Measurements from ENCODE around the gene MYO1E. TPM values are rescaled to one million over a fixed set of nuclear protein-coding genes. Genes with fewer than 3 reads are reported as not detected.

Gene MYO1E
- total RNA-seq, 2 experiments from 2014 or later = 1.5 to 26.5 TPM

- no peak for DNase-seq (ENCODE audit: low spot score)
- Histone ChIP-seq H3K79me2 (ENCODE audit: insufficient read depth, low read depth, low read length) (no peaks in the 10 kb centered on the region), H3K9me3 (ENCODE audit: low read length) (no peaks in the 10 kb centered on the region), H4K20me1 (ENCODE audit: insufficient read depth, low read length) (no peaks in the 10 kb centered on the region), H3K4me2 (ENCODE audit: low read length) (no peak overlapping the region), H3K36me3 (ENCODE audit: insufficient read depth, low read length) (no peaks in the 10 kb centered on the region), H3K4me3 (ENCODE audit: low read depth, low read length, poor library complexity, severe bottlenecking) (no peak overlapping the region), H3K27ac (ENCODE audit: low read depth, low read length, poor library complexity, severe bottlenecking) (no peak overlapping the region), H3K4me1 (ENCODE audit: insufficient read depth, low read length, poor library complexity, severe bottlenecking) (peaks cover 26% of the 10 kb centered on the region), H2AFZ (ENCODE audit: low read length) (no peak overlapping the region), H3K9me2 (ENCODE audit: insufficient read depth, low read length) (no peaks in the 10 kb centered on the region)
- TF ChIP-seq CTCF (conservative IDR thresholded peaks at IDR 0.05; ENCODE audit: low read length) (no peak), EZH2phosphoT487 (IDR thresholded peaks at IDR 0.05; ENCODE audit: borderline replicate concordance, low read depth, low read length) (no peak)
- ChIA-PET POLR2A (interaction anchor here (0.7 kb wide), 1 partner anchor 8 kb away, joined by 3 read pairs; no protein-coding TSS in a partner anchor), CTCF (ENCODE audit: unreplicated experiment) (no interaction called here)
- intact Hi-C loops (cut with micrococcal nuclease; ENCODE audit: unreplicated experiment) = no loop called here
- no TSS peak for BruUV-seq (replicated peaks)
These were observed 69.5 kb downstream of the MYO1E start for GRCh38 chr15:59303136-59303535.

- Histone ChIP-seq H3K9me2 (ENCODE audit: insufficient read depth, low read length) (no peaks in the 10 kb centered on the region), H3K79me2 (ENCODE audit: insufficient read depth, low read depth, low read length) (no peaks in the 10 kb centered on the region), H3K4me3 (ENCODE audit: low read depth, low read length, poor library complexity, severe bottlenecking) (no peak overlapping the region), H4K20me1 (ENCODE audit: insufficient read depth, low read length) (no peaks in the 10 kb centered on the region), H3K9me3 (ENCODE audit: low read length) (no peaks in the 10 kb centered on the region), H3K4me1 (ENCODE audit: insufficient read depth, low read length, poor library complexity, severe bottlenecking) (peaks cover 32% of the 10 kb centered on the region), H2AFZ (ENCODE audit: low read length) (no peak overlapping the region), H3K4me2 (ENCODE audit: low read length) (no peak overlapping the region), H3K36me3 (ENCODE audit: insufficient read depth, low read length) (no peaks in the 10 kb centered on the region), H3K27ac (ENCODE audit: low read depth, low read length, poor library complexity, severe bottlenecking) (no peak overlapping the region)
- CTCF ChIA-PET (ENCODE audit: unreplicated experiment) = no interaction called here
- intact Hi-C loops (cut with micrococcal nuclease; ENCODE audit: unreplicated experiment) = no loop called here
- BruUV-seq (replicated peaks) = no TSS peak
- no peak for DNase-seq (ENCODE audit: low spot score)
- TF ChIP-seq EZH2phosphoT487 (IDR thresholded peaks at IDR 0.05; ENCODE audit: borderline replicate concordance, low read depth, low read length) (no peak), CTCF (conservative IDR thresholded peaks at IDR 0.05; ENCODE audit: low read length) (no peak)
- POLR2A ChIA-PET = interaction anchor here (0.5 to 3.3 kb wide), 4 partner anchors 11 to 269 kb away, joined by 3 to 17 read pairs (median 3); no protein-coding TSS in a partner anchor
These were observed 71.1 kb downstream of the MYO1E start for GRCh38 chr15:59301527-59301926.

- no TSS peak for BruUV-seq (replicated peaks)
- Histone ChIP-seq H3K4me1 (ENCODE audit: insufficient read depth, low read length, poor library complexity, severe bottlenecking) (peaks cover 32% of the 10 kb centered on the region), H3K9me2 (ENCODE audit: insufficient read depth, low read length) (no peaks in the 10 kb centered on the region), H4K20me1 (ENCODE audit: insufficient read depth, low read length) (no peaks in the 10 kb centered on the region), H3K9me3 (ENCODE audit: low read length) (no peaks in the 10 kb centered on the region), H2AFZ (ENCODE audit: low read length) (peak overlapping the region; percentile 88), H3K4me3 (ENCODE audit: low read depth, low read length, poor library complexity, severe bottlenecking) (peak overlapping the region; percentile 7), H3K79me2 (ENCODE audit: insufficient read depth, low read depth, low read length) (no peaks in the 10 kb centered on the region), H3K36me3 (ENCODE audit: insufficient read depth, low read length) (no peaks in the 10 kb centered on the region), H3K27ac (ENCODE audit: low read depth, low read length, poor library complexity, severe bottlenecking) (no peak overlapping the region), H3K4me2 (ENCODE audit: low read length) (peak overlapping the region; percentile 63)
- DNase-seq (ENCODE audit: low spot score) = no peak
- CTCF ChIA-PET (ENCODE audit: unreplicated experiment) = interaction anchor here (0.8 kb wide), 1 partner anchor 14 kb away, joined by 3 read pairs; no protein-coding TSS in a partner anchor
- POLR2A ChIA-PET = interaction anchor here (0.6 to 3.3 kb wide), 16 partner anchors 10 to 523 kb away, joined by 3 to 17 read pairs (median 4); no protein-coding TSS in a partner anchor
- TF ChIP-seq EZH2phosphoT487 (IDR thresholded peaks at IDR 0.05; ENCODE audit: borderline replicate concordance, low read depth, low read length) (no peak), CTCF (conservative IDR thresholded peaks at IDR 0.05; ENCODE audit: low read length) (no peak)
- intact Hi-C loops (cut with micrococcal nuclease; ENCODE audit: unreplicated experiment) = no loop called here
These were observed 72.0 kb downstream of the MYO1E start for GRCh38 chr15:59300618-59301139.

All from OCI-LY7 (cell line).